ENCODE results near the gene EFCC1.

- TF ChIP-seq PATZ1 (CRISPR knock-in tag; IDR thresholded peaks at IDR 0.05; ENCODE audit: borderline replicate concordance), result no peak
- TF ChIP-seq TCF4 (CRISPR knock-in tag; IDR thresholded peaks at IDR 0.05; ENCODE audit: borderline replicate concordance), result peak; percentile 84; the same call in 1 of the 2 replicates
- no peak for TF ChIP-seq CSRNP3 (CRISPR knock-in tag; IDR thresholded peaks at IDR 0.05)
- no peak for TF ChIP-seq ESRRG (CRISPR knock-in tag; IDR thresholded peaks at IDR 0.05)
- TF ChIP-seq ZFP30 (CRISPR knock-in tag; IDR thresholded peaks at IDR 0.05), result no peak
- TF ChIP-seq TSHZ2 (CRISPR knock-in tag; IDR thresholded peaks at IDR 0.05), result no peak
- TF ChIP-seq ZNF8 (CRISPR knock-in tag; IDR thresholded peaks at IDR 0.05), result no peak
- TF ChIP-seq ZFP3 (CRISPR knock-in tag; IDR thresholded peaks at IDR 0.05), result no peak
- TF ChIP-seq SNAI2 (CRISPR knock-in tag; IDR thresholded peaks at IDR 0.05), result no peak
- no peak for TF ChIP-seq PPARA (CRISPR knock-in tag; IDR thresholded peaks at IDR 0.05; ENCODE audit: borderline replicate concordance)
- TF ChIP-seq CREB5 (CRISPR knock-in tag; IDR thresholded peaks at IDR 0.05; ENCODE audit: low read depth), result no peak
These were observed 53.6 kb downstream of the EFCC1 start for GRCh38 chr3:129054605-129055104.

Measured in SK-N-SH treated with all-trans-retinoic acid at 6 μM for 48 hours (cell line).